ENCODE results near the gene IFRD2. TPM values are rescaled to one million over a fixed set of nuclear protein-coding genes. Genes with fewer than 3 reads are reported as not detected.

Gene IFRD2
- total and polyA plus RNA-seq, 2 experiments from 2014 or later, result 80.8 to 91.5 TPM

GRCh38 chr3:50337175-50337861, 45.1 kb upstream of the IFRD2 start:
- peak; percentile 75 for ATAC-seq
- TF ChIP-seq CREB1 (CRISPR knock-in tag; IDR thresholded peaks at IDR 0.05; ENCODE audit: low read depth) (peak; percentile 56), ETS1 (IDR thresholded peaks at IDR 0.05) (0 out of 2 replicates have a peak, but pooled peaks have one; percentile 11), ZNF114 (CRISPR knock-in tag; IDR thresholded peaks at IDR 0.05) (no peak), CTCF (conservative IDR thresholded peaks at IDR 0.05; ENCODE audit: low read depth in 2 of 2) (no peak), POLR2AphosphoS5 (IDR thresholded peaks at IDR 0.05; ENCODE audit: low read depth) (peak; percentile 93), NANOG (IDR thresholded peaks at IDR 0.05; ENCODE audit: borderline replicate concordance) (no peak)
- H3K4me1 Mint-ChIP-seq, result peaks cover 34% of the 10 kb centered on the region

GRCh38 chr3:50336452-50337174, 44.4 kb upstream of the IFRD2 start:
- Histone ChIP-seq H3F3A (replicated peaks; ENCODE audit: low read depth) (peaks cover 37% of the 10 kb centered on the region), H3K4me1 (ENCODE audit: insufficient read depth) (peaks cover 24% of the 10 kb centered on the region), H3K9me2 (ENCODE audit: insufficient read depth) (no peaks in the 10 kb centered on the region), H3K36me3 (ENCODE audit: insufficient read depth) (0 out of 2 replicates have a peak, but pooled peaks cover 4% of the 10 kb centered on the region), H3K4me3 (peak overlapping the region; percentile 97), H3K4me2 (peak overlapping the region; percentile 90), H3K27ac (ENCODE audit: low read depth) (peak overlapping the region; percentile 87), H4K20me1 (replicated peaks; ENCODE audit: insufficient read depth) (peaks cover 17% of the 10 kb centered on the region), H3K79me2 (replicated peaks; ENCODE audit: insufficient read depth) (peaks cover 36% of the 10 kb centered on the region), H2AFZ (peak overlapping the region; percentile 91; the same call in 1 of the 2 replicates), H3K27me3 (ENCODE audit: insufficient read depth) (peaks cover 36% of the 10 kb centered on the region)
- H3K27me3 Mint-ChIP-seq (ENCODE audit: insufficient read depth, low read depth, poor library complexity), result peaks cover 44% of the 10 kb centered on the region
- TF ChIP-seq STAT1 (IDR thresholded peaks at IDR 0.05; ENCODE audit: unreplicated experiment), result no peak
- TF ChIP-seq EZH2 (IDR thresholded peaks at IDR 0.05; ENCODE audit: low read depth, unreplicated experiment), result no peak
- 0 out of 4 replicates have a peak, but pooled peaks of 1 of the 2 experiments have one; percentile 10 for TF ChIP-seq CTCF (conservative IDR thresholded peaks at IDR 0.05; ENCODE audit: low read depth in 2 of 2)
- H3K9me3 Mint-ChIP-seq, result peaks cover 3% of the 10 kb centered on the region; the same call in 1 of the 3 replicates
- DNase-seq (ENCODE audit: low spot score) (peak; percentile 41), ATAC-seq (peak; percentile 4)
- peaks cover 6% of the 10 kb centered on the region for H3K36me3 Mint-ChIP-seq (ENCODE audit: low read depth)
- H3K4me3 Mint-ChIP-seq, result peak overlapping the region; percentile 90
- H3K27ac Mint-ChIP-seq, result peak overlapping the region; percentile 65
- peaks cover 34% of the 10 kb centered on the region for H3K4me1 Mint-ChIP-seq

More at GRCh38 chr3:50337175-50337861, 45.1 kb upstream of the IFRD2 start:
- Histone ChIP-seq H3K27ac (ENCODE audit: low read depth) (peak overlapping the region; percentile 87), H4K20me1 (replicated peaks; ENCODE audit: insufficient read depth) (peaks cover 17% of the 10 kb centered on the region), H2AFZ (peak overlapping the region; percentile 91; the same call in 1 of the 2 replicates), H3K9me2 (ENCODE audit: insufficient read depth) (no peaks in the 10 kb centered on the region), H3K4me3 (peak overlapping the region; percentile 97), H3K4me2 (peak overlapping the region; percentile 90), H3K4me1 (ENCODE audit: insufficient read depth) (peaks cover 24% of the 10 kb centered on the region), H3K36me3 (ENCODE audit: insufficient read depth) (no peaks in the 10 kb centered on the region), H3K27me3 (ENCODE audit: insufficient read depth) (peaks cover 42% of the 10 kb centered on the region), H3F3A (replicated peaks; ENCODE audit: low read depth) (peaks cover 38% of the 10 kb centered on the region), H3K79me2 (replicated peaks; ENCODE audit: insufficient read depth) (peaks cover 36% of the 10 kb centered on the region)
- Mint-ChIP-seq H3K27me3 (ENCODE audit: insufficient read depth, low read depth, poor library complexity) (peaks cover 51% of the 10 kb centered on the region), H3K36me3 (ENCODE audit: low read depth) (peaks cover under 1% of the 10 kb centered on the region; the same call in 1 of the 3 replicates), H3K9me3 (peaks cover 3% of the 10 kb centered on the region; the same call in 1 of the 3 replicates), H3K27ac (peak overlapping the region; percentile 95), H3K4me3 (peak overlapping the region; percentile 90)
- DNase-seq (ENCODE audit: low spot score), result peak; percentile 99

Measured in GM23338 (cell line).